MV-4-11 (cell line): ENCODE measurements around the gene TAMALIN.

Source experiments
- DNase-seq: peaks from one replicate; lab custom pipeline; 2025; lab: John Stamatoyannopoulos, UW

The TAMALIN gene

GRCh38 chr12:52037248-52037861 lies 30.6 kb downstream of the TAMALIN start:
- no peak for DNase-seq

DNA sequence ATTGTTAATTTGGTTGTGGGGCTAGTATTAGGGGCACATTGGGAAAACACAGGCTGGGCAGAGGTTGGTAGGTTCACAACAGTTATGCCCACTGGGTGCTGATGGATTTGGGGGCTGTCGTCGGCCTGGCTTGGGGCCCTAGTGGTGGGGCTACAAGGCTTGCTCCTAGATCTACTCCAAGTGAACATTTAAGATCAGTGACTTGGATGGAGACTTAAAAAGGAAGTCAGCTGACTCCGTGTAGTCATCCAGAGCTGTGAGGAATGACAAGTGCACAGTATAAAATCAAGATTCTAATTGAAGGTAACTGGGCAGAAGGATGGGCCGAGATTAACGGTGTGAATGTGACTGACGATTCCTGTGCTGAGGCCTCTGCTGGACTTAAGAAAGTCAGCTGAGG lies 31.7 kb downstream of the TAMALIN start:
- DNase-seq, result no peak

GRCh38 chr12:52041035-52041434 lies 34.3 kb downstream of the TAMALIN start:
- DNase-seq, result no peak

DNA sequence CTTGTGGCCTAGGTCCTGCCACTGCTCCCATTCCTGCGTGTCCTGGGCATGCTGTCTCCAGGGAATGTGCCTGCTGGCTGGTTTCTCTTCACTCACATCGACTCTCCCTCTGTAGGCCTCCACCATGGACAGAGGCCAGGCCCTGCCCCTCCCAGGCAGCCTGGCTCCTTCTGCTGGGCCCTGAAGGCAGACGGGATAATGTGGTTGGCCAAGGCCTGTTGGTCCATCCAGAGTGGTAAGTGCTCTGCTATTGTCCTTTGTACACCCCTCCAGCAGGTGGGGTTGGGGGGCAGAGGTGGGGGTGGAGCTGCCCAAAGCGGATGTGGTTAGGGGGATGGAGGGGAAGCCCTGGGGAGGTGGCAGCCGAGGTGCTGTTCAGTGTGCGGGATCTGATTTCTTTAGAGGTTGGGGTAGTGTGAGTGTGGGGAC lies 35.0 kb downstream of the TAMALIN start:
- DNase-seq, result no peak

- DNase-seq, result no peak
Observed at GRCh38 chr12:52042706-52043385, 36.1 kb downstream of the TAMALIN start.

DNA sequence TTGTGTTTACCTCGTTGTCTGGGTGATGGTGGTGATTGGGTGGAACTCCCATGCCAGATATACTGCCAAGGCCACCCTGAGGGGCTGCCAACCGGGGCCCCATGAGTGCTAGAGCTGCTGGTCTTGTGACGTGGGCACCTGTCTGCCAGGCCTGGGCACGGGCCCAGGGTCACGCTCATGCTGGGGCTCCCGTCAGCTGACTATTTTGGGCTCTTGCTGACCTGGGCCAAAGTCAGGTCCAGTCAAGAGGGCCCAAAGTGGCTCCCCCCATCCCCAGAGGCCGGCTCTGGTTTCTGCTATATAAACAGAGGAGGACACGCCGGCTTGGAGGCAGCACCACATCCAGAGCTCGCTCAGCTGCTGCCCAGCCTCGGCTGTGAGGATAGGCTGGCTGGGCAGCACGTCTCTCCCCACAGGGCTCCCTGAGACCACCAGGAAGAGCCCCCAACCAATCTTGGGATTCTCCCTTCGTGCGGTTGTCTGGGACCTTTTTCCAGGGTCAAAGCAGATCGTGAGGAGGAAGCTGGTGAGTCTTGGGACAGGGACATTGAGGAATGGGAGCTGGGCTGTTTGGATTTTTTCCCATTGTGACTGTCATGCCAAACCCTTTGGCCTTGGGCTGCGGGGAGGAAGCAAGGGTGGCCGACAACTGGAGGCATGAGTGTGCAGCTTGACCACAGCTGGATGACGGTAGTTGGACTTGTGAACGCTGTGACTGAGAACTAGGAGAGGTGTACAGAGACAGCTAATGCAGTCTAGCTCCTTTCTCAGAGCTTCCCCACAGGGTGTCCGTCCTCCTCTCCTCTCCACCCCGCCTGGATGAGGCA lies 36.9 kb downstream of the TAMALIN start:
- no peak for DNase-seq

- DNase-seq, result no peak
Observed at GRCh38 chr12:52044292-52044983, 37.7 kb downstream of the TAMALIN start.

GRCh38 chr12:52045794-52046199 lies 39.1 kb downstream of the TAMALIN start:
- peak; percentile 66 for DNase-seq

DNA sequence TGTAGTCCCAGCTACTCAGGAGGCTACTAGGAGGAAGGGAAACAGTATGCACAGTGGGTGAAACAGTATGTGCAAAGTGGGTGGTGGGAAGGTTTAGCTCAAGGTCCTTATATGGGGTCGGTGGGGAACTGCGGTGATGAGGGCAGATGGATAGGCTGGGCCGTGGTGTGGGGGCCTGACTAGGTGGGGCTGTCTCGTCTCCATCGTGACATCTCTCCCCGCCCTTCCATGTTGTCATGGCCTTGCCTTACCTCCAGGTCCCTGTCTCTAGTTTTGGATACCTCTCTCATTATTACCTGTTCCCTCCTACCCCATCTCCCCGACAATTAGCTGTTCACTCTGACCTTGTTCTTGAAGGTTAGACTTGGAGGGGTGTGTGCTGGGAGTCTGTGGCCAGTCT lies 40.1 kb downstream of the TAMALIN start:
- no peak for DNase-seq

DNA sequence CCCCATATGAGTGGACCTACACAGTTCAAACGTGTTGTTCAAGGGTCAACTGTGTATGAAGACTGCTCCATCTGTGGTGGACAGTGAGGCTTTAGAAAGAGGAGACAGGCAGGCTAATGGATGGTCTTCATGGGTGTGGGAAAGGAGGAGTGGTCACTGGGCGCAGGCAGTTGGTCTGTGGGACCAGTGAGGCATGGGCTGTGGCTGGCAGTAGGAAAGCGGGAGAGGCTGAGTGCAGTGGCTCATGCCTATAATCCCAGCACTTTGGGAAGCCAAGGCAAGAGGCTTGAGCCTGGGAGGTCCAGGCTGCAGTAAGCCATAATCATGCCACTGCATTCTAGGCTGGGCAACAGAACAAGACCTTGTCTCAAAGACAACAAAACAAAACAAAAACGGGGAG lies 42.5 kb downstream of the TAMALIN start:
- DNase-seq, result no peak

DNA sequence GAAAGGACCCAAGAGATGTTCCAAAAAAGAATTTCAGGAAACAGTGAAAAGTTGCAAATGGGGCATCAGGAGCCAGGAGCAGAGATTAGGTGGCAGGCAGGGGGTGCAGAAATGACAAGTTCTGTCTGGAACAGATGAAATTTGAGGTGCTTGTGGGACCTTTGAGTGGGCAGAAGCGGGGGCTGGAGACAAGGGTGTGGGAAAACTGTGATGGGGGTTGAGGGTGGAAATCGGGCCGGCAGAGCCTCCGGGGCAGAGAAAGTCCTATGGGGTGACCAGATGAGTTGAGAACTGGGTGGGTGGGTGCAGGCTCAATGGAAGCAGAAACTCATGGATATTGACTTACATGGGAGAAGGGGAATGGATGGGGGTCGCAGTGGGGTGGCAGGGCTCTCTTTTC lies 42.9 kb downstream of the TAMALIN start:
- no peak for DNase-seq

DNA sequence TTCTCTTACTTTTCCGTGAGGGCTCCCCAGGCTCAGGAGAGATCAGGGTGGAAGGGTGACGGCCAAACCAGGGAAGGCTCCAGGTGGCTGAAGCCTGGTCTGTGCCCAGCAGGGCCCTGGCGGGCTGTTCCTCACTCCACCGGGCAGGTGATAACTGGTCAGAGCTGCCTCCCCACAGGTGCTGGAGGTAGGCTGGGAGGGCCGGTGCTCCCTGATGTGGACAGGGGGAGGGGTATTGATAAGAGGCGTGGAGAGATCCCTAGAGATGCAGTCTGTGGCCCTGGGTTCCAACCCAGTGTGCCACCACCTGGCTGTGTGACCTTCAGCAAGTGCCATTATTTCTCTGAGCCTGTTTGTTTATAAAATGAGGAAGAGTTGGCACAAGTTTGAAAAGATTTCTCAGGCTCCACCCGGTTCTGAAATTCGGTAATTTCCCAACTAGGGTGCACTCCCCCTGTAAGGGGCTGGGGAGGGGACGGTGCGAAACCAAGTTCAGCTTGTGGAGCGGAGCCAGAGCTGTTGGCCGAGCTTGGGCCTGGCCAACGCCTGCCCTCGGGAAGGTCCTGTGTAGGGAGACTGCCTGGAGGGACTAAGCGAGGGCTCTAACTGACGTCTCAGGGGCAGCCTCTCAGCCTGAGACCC lies 43.5 kb downstream of the TAMALIN start:
- DNase-seq, result no peak

GRCh38 chr12:52050758-52051541 lies 44.2 kb downstream of the TAMALIN start, which contains the start of gene NR4A1:
Gene NR4A1 (plus strand): TSS chr12:52051442. CDS start chr12:52054329, 2,887 bp downstream.
- peak; percentile 71 for DNase-seq

- DNase-seq, result no peak
Observed at GRCh38 chr12:52052468-52053186, 45.9 kb downstream of the TAMALIN start.

- DNase-seq, result no peak
Observed at GRCh38 chr12:52053536-52054209, 46.9 kb downstream of the TAMALIN start.

- no peak for DNase-seq
Observed at GRCh38 chr12:52054231-52054832, 47.6 kb downstream of the TAMALIN start.

GRCh38 chr12:52054833-52055730 lies 48.3 kb downstream of the TAMALIN start:
- DNase-seq, result no peak
